AG04450 (cell line): ENCODE measurements around the gene LGMN. TPM values are rescaled to one million over a fixed set of nuclear protein-coding genes. Genes with fewer than 3 reads are reported as not detected.

Experiments
- CTCF ChIA-PET: fragments of 300-600, 350-600 bp; formaldehyde crosslinking; extraction: SDS; loops from one replicate; lab custom pipeline; 2022; ENCODE audit warnings: antibody characterized with exemption, inconsistent platforms; lab: Charles Lee
- POLR2A ChIA-PET: fragments of 350-600 bp; formaldehyde crosslinking; extraction: SDS; loops from one replicate; lab custom pipeline; 2021; ENCODE audit warnings: antibody characterized with exemption, inconsistent platforms; lab: Yijun Ruan, JAX
- DNase-seq: peaks from one replicate; pipeline ENCODE4 v3.0.0-alpha.2; 2011; ENCODE audit warnings: low read depth, low spot score
- H3K27ac ChIP-seq: one replicate; pipeline ENCODE4 v1.5.1; 2012; ENCODE audit warnings: low read depth, low read length, control low read depth
- H3K27me3 ChIP-seq: one replicate; pipeline ENCODE4 v1.6.0; 2012; ENCODE audit warnings: low read length; ENCODE audit not compliant: control insufficient read depth, insufficient read depth
- H3K4me3 ChIP-seq: 2 replicates; pipeline ENCODE4 v1.5.1; 2011; ENCODE audit warnings: mild to moderate bottlenecking, low read depth, low read length, control low read depth
- H3K9me3 ChIP-seq: 2 replicates; pipeline ENCODE4 v1.5.1; 2012; ENCODE audit warnings: low read length; ENCODE audit not compliant: control insufficient read depth, insufficient read depth
- polyA plus RNA-seq: library from polyadenylated mRNA; depleted of rRNA; stranded (reverse); fragments of >200 nt; gene quantifications from 2 replicates; pipeline ENCODE4 v1.2.3, GENCODE V29; 2011
- TF ChIP-seq, protein P1 (sequence below): IDR thresholded peaks from 2 replicates; pipeline ENCODE4 v1.5.1; 2011; ENCODE audit warnings: low read depth, low read length, control low read depth, inconsistent platforms

Gene LGMN
- polyA plus RNA-seq, 1 experiment: 21.8 TPM

DNA sequence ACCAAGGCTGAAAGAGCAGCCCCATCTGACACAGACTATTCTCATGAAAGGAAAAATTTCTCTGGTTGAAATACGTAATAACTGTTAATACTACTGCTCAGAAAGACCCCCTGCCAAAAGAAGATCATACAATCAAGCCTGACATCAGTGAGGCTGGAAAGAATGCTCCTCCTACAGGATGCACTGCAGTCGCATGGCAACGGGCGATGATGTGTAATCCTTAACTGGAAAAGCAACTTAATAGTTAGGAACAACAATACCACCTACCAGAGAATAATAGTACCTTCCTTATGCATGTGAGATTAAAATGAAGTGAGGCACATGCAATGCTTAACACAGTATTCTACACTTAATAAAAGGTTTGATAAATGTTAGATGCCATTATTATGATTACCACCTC, 44.5 kb upstream of the LGMN start:
- TF ChIP-seq, protein P1, sequence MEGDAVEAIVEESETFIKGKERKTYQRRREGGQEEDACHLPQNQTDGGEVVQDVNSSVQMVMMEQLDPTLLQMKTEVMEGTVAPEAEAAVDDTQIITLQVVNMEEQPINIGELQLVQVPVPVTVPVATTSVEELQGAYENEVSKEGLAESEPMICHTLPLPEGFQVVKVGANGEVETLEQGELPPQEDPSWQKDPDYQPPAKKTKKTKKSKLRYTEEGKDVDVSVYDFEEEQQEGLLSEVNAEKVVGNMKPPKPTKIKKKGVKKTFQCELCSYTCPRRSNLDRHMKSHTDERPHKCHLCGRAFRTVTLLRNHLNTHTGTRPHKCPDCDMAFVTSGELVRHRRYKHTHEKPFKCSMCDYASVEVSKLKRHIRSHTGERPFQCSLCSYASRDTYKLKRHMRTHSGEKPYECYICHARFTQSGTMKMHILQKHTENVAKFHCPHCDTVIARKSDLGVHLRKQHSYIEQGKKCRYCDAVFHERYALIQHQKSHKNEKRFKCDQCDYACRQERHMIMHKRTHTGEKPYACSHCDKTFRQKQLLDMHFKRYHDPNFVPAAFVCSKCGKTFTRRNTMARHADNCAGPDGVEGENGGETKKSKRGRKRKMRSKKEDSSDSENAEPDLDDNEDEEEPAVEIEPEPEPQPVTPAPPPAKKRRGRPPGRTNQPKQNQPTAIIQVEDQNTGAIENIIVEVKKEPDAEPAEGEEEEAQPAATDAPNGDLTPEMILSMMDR: no peak
- ChIA-PET POLR2A (no interaction called here), CTCF (interaction anchor here (1.1 kb wide), 2 partner anchors 9 to 106 kb away, joined by 3 to 5 read pairs; no protein-coding TSS in a partner anchor)
- DNase-seq: no peak
- Histone ChIP-seq H3K27me3 (no peaks in the 10 kb centered on the region), H3K4me3 (no peak overlapping the region), H3K9me3 (no peaks in the 10 kb centered on the region; the same call in none of the 2 replicates), H3K27ac (no peak overlapping the region)

DNA sequence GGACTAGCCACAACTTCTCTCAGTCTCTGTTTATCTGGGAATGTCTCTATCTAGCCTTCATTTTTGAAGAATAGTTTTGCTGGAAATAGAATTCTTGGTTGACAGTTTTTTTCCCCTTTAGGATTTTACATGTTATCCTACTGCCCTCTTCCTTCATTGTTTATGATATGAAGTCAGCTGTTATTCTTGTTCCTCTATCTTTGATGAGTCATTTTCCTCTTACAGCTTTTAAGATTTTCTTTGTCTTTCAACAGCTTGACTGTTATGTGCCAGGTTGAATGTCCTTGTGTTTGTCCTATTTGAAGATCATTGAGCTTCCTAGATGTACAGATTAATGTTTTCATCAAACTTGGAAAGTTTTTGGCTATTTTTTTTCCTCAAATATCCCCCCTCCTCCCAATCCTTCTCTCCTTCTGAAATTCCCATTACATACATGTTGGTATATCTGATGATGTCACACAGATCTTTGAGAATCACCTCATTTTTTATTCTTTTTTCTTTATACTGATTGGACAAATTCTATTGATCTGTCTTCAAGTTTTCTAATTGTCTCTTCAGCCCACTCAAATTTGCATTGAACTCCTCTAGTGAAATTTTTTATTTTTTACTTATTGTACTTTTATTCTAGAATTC, 41.1 kb upstream of the LGMN start:
- Histone ChIP-seq H3K4me3 (no peak overlapping the region), H3K27me3 (no peaks in the 10 kb centered on the region), H3K9me3 (no peaks in the 10 kb centered on the region; the same call in none of the 2 replicates), H3K27ac (no peak overlapping the region)
- ChIA-PET CTCF (interaction anchor here (2.4 kb wide), 1 partner anchor 103 kb away, joined by 11 read pairs; no protein-coding TSS in a partner anchor), POLR2A (no interaction called here)
- TF ChIP-seq, protein P1: no peak
- no peak for DNase-seq

DNA sequence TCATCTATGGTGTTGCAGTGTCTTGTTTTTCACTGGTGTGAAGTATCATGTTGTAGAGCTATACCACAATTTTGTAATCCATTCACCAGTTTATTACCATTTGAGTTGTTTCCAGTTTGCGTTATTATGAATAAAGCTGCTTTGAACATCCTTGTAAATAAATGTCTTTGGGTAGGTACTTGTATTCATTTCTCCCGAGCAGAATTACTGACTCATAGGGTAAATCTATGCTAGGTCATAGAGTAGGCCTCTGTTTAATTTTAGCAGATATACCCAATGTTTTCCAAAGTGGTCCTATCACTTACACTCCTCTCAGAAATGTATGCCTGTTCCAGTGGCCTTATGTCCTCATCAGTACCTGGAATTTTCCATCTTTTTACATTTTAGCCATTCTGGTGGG, 39.1 kb upstream of the LGMN start:
- no peaks in the 10 kb centered on the region; the same call in 1 of the 2 replicates for H3K9me3 ChIP-seq
- TF ChIP-seq, protein P1: no peak
- ChIA-PET POLR2A (interaction anchor here (0.6 kb wide), 1 partner anchor 122 kb away, joined by 5 read pairs; no protein-coding TSS in a partner anchor), CTCF (interaction anchor here (2.4 kb wide), 1 partner anchor 101 kb away, joined by 11 read pairs; no protein-coding TSS in a partner anchor)
- H3K27ac ChIP-seq: no peak overlapping the region
- H3K4me3 ChIP-seq: no peak overlapping the region
- H3K27me3 ChIP-seq: no peaks in the 10 kb centered on the region
- DNase-seq: no peak

DNA sequence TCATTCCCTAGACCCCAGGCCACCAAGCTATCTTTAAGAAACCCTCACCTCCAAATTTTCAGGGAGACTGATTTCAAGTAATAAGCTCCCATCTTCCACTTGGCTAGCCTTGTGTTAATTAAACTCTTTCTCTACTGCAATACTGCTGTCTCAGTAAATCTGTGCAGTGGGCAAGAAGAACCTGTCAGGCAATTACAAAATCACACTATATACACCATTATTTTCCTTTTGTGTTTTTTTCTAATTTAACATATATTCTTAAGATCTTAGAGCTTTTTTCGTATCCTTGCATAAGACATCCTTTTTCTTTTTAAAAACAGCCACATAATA, 38.0 kb upstream of the LGMN start:
- TF ChIP-seq, protein P1: no peak
- POLR2A ChIA-PET: interaction anchor here (0.7 to 1.3 kb wide), 2 partner anchors 38 to 1248 kb away, joined by 3 to 4 read pairs; partner anchors contain the start of gene LGMN
- H3K27ac ChIP-seq: peak overlapping the region; percentile 98
- CTCF ChIA-PET: interaction anchor here (4.8 to 7.6 kb wide), 2 partner anchors 72 to 99 kb away, joined by 46 to 164 read pairs; no protein-coding TSS in a partner anchor
- no peaks in the 10 kb centered on the region; the same call in 1 of the 2 replicates for H3K9me3 ChIP-seq
- no peaks in the 10 kb centered on the region for H3K27me3 ChIP-seq
- no peak for DNase-seq
- H3K4me3 ChIP-seq: no peak overlapping the region
